DMS53 treated with DMSO at 0.1 percent for 48 hours (cell line): ENCODE measurements around the gene NMRK2.
"Not testable (repeated sequence)": the region's sequence is repeated elsewhere in the genome, so short reads cannot be mapped to it uniquely, and the experiment has no call there.

Experiments used
- DNase-seq: peaks from one replicate; lab custom pipeline; 2025; ENCODE audit not compliant: unreplicated experiment; lab: John Stamatoyannopoulos, UW

Gene NMRK2

GRCh38 chr19:3936506-3937442 is 3.9 kb downstream of the NMRK2 start:
- no peak for DNase-seq

GRCh38 chr19:3938300-3938950 is 5.6 kb downstream of the NMRK2 start:
- DNase-seq = not testable (repeated sequence)

GRCh38 chr19:3942790-3943409 is 10.0 kb downstream of the NMRK2 start:
- no peak for DNase-seq

GRCh38 chr19:3944018-3944721 is 11.3 kb downstream of the NMRK2 start:
- no peak for DNase-seq

GRCh38 chr19:3945838-3946237 is 13.0 kb downstream of the NMRK2 start:
- DNase-seq = no peak

- not testable (repeated sequence) for DNase-seq
These were observed 14.6 kb downstream of the NMRK2 start for GRCh38 chr19:3947316-3947933.

- DNase-seq = no peak
These were observed 16.4 kb downstream of the NMRK2 start for GRCh38 chr19:3949294-3949693.

GRCh38 chr19:3949997-3950859 is 17.4 kb downstream of the NMRK2 start:
- DNase-seq = no peak

- DNase-seq = no peak
These were observed 18.3 kb downstream of the NMRK2 start for GRCh38 chr19:3950871-3951861.

GRCh38 chr19:3952755-3953276 is 19.9 kb downstream of the NMRK2 start:
- not testable (repeated sequence) for DNase-seq

- DNase-seq = no peak
These were observed 21.2 kb downstream of the NMRK2 start for GRCh38 chr19:3954107-3954506.

GRCh38 chr19:3955276-3955675 is 22.4 kb downstream of the NMRK2 start:
- not testable (repeated sequence) for DNase-seq

- no peak for DNase-seq
These were observed 22.8 kb downstream of the NMRK2 start for GRCh38 chr19:3955688-3956087.

GRCh38 chr19:3958836-3959765 is 26.2 kb downstream of the NMRK2 start:
- DNase-seq = no peak

GRCh38 chr19:3959766-3960131 is 26.9 kb downstream of the NMRK2 start:
- DNase-seq = no peak

- DNase-seq = no peak
These were observed 28.1 kb downstream of the NMRK2 start for GRCh38 chr19:3961007-3961406.
